Retinal pigment epithelial cell (primary cell): ENCODE data around the gene TNPO1.
A peak's percentile ranks its signal among the peaks of the same experiment; 100 is the strongest.

Source experiments
- DNase-seq: peaks from one replicate; pipeline ENCODE4 v3.0.0-alpha.2; 2010; ENCODE audit warnings: low read depth
- H3K4me3 ChIP-seq: 2 replicates; pipeline ENCODE4 v1.5.1; 2011; ENCODE audit warnings: mild to moderate bottlenecking, low read length, control low read depth, moderate library complexity
- CTCF ChIP-seq: conservative IDR thresholded peaks from 2 replicates; pipeline ENCODE4 v1.5.1; 2011; ENCODE audit warnings: low read depth, low read length, control low read depth, inconsistent platforms

TNPO1 gene

GRCh38 chr5:72816284-72817075, at the start of gene TNPO1:
Gene TNPO1 (plus strand): TSS chr5:72816661. CDS start chr5:72816738, 77 bp downstream.
- peak within 1 kb of the TSS; percentile 92 for H3K4me3 ChIP-seq
- DNase-seq = peak; percentile 72
- TF ChIP-seq CTCF = no peak

GRCh38 chr5:72767289-72768010, 49.0 kb upstream of the TNPO1 start:
- no peak for TF ChIP-seq CTCF
- H3K4me3 ChIP-seq = no peak overlapping the region

GRCh38 chr5:72770266-72770665, 46.2 kb upstream of the TNPO1 start:
- H3K4me3 ChIP-seq = no peak overlapping the region
- DNase-seq = no peak
- no peak for TF ChIP-seq CTCF

More at GRCh38 chr5:72767289-72768010, 49.0 kb upstream of the TNPO1 start:
- DNase-seq = no peak

GRCh38 chr5:72776684-72777083, 39.8 kb upstream of the TNPO1 start:
- no peak overlapping the region for H3K4me3 ChIP-seq
- no peak for DNase-seq
- no peak for TF ChIP-seq CTCF

- no peak for DNase-seq
- TF ChIP-seq CTCF = no peak
- no peak overlapping the region for H3K4me3 ChIP-seq
Measured at GRCh38 chr5:72779520-72779919, 36.9 kb upstream of the TNPO1 start.

- DNase-seq = no peak
- H3K4me3 ChIP-seq = no peak overlapping the region
- no peak for TF ChIP-seq CTCF
Measured at GRCh38 chr5:72783354-72783753, 33.1 kb upstream of the TNPO1 start.
